ENCODE data around the gene NEK4.
A peak's percentile ranks its signal among the peaks of the same experiment; 100 is the strongest.

NEK4 gene

DNA sequence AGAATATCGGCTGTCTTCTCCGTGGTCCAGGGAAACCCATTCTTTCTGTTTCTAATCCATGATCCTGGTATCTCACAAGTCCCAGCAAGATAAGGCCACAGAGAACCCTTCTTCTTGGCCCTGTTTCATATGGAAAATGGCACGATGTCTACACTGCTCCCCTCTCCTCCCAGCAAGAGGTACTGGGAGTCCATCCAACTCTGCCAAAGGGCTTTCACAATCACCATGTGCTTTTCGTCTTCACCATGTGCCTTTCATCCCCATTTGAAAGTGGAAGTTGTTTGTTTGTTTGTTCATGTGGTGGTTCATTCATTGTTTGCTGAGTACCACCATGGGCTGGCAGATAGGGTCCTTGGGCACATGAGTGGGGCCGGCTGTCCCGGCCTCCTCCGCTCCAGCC lies 29.3 kb upstream of the NEK4 start:
- no peak for DNase-seq (ENCODE audit: low read depth)
- no peak overlapping the region for H3K4me3 ChIP-seq (ENCODE audit: low read depth, low read length)
- TF ChIP-seq, protein P1, sequence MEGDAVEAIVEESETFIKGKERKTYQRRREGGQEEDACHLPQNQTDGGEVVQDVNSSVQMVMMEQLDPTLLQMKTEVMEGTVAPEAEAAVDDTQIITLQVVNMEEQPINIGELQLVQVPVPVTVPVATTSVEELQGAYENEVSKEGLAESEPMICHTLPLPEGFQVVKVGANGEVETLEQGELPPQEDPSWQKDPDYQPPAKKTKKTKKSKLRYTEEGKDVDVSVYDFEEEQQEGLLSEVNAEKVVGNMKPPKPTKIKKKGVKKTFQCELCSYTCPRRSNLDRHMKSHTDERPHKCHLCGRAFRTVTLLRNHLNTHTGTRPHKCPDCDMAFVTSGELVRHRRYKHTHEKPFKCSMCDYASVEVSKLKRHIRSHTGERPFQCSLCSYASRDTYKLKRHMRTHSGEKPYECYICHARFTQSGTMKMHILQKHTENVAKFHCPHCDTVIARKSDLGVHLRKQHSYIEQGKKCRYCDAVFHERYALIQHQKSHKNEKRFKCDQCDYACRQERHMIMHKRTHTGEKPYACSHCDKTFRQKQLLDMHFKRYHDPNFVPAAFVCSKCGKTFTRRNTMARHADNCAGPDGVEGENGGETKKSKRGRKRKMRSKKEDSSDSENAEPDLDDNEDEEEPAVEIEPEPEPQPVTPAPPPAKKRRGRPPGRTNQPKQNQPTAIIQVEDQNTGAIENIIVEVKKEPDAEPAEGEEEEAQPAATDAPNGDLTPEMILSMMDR (IDR thresholded peaks at IDR 0.05; ENCODE audit: low read depth, low read length, missing control alignments), result no peak

GRCh38 chr3:52798978-52799476 lies 28.3 kb upstream of the NEK4 start:
- no peak overlapping the region for H3K4me3 ChIP-seq (ENCODE audit: low read depth, low read length)
- TF ChIP-seq, protein P1 (IDR thresholded peaks at IDR 0.05; ENCODE audit: low read depth, low read length, missing control alignments), result peak; percentile 79
- DNase-seq (ENCODE audit: low read depth), result no peak

DNA sequence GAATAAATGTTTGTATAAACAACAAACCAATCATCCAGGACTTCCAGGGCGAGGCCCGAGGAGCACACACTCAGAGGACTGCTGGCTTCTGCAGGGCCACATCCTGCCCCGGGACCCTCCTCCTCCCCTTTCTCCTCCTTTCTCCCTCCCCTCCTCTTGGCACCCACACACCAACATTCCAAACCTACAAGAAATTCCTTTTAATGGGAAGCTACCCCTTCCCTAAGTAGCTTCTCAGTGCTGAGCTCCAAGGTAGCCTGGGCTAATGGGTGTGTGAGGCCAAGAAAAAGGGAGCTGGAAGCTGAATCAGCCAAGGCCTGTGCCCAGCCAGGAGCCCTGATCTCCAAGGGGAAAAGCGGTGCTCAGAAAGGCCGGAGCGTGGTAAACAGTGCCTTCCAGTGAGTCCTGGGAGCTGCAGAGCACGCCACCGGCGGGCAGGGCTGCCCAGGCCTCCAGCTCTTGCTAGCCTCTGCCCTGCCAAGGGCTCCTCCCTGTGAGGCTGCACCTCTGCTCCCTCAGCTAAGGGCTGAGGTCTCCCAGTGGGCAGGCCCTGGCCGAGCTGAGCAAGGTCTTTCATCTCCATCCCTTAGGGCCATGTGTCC lies 27.7 kb upstream of the NEK4 start:
- TF ChIP-seq, protein P1 (IDR thresholded peaks at IDR 0.05; ENCODE audit: low read depth, low read length, missing control alignments), result no peak
- no peak for DNase-seq (ENCODE audit: low read depth)
- no peak overlapping the region for H3K4me3 ChIP-seq (ENCODE audit: low read depth, low read length)

DNA sequence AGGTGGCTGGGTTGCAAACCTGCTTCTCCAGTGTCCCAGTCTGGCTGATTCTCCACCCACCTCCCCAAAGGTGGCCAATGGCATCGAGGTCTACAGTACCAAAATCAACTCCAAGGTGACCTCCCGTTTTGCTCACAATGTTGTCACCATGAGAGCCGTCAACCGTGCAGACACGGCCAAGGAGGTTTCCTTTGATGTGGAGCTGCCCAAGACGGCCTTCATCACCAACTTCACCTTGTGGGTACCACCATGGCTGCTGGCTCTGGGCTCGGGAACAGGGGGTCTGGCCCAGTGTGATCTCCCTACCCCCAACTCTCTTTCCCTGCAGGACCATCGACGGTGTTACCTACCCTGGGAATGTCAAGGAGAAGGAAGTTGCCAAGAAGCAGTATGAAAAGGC lies 25.7 kb upstream of the NEK4 start:
- TF ChIP-seq, protein P1 (IDR thresholded peaks at IDR 0.05; ENCODE audit: low read depth, low read length, missing control alignments), result no peak
- H3K4me3 ChIP-seq (ENCODE audit: low read depth, low read length), result no peak overlapping the region
- no peak for DNase-seq (ENCODE audit: low read depth)

GRCh38 chr3:52795298-52795900 lies 24.7 kb upstream of the NEK4 start:
- TF ChIP-seq, protein P1 (IDR thresholded peaks at IDR 0.05; ENCODE audit: low read depth, low read length, missing control alignments), result no peak
- H3K4me3 ChIP-seq (ENCODE audit: low read depth, low read length), result no peak overlapping the region
- no peak for DNase-seq (ENCODE audit: low read depth)

- H3K4me3 ChIP-seq (ENCODE audit: low read depth, low read length), result no peak within 1 kb of the TSS
- DNase-seq (ENCODE audit: low read depth), result no peak
- TF ChIP-seq, protein P1 (IDR thresholded peaks at IDR 0.05; ENCODE audit: low read depth, low read length, missing control alignments), result no peak
These were observed 23.9 kb upstream of the NEK4 start, which contains the start of gene ITIH3 for GRCh38 chr3:52794612-52795099. TSS of gene ITIH3 (plus strand) at chr3:52794796. CDS start at chr3:52794804, 8 bp downstream.

Measured in GM12864 (cell line).